ENCODE measurements around the gene CIRBP.

The CIRBP gene

GRCh38 chr19:1269065-1269477 is at the start of gene CIRBP:
CIRBP (plus strand) TSS chr19:1269332; CDS start chr19:1270934, 1,602 bp downstream.
- peak; percentile 99 for DNase-seq (ENCODE audit: low spot score)

- DNase-seq (ENCODE audit: low spot score) = no peak
Measured at GRCh38 chr19:1219786-1220476, 49.2 kb upstream of the CIRBP start.

GRCh38 chr19:1220477-1220930 is 48.6 kb upstream of the CIRBP start:
- DNase-seq (ENCODE audit: low spot score) = no peak

GRCh38 chr19:1220976-1221903 is 47.9 kb upstream of the CIRBP start:
- DNase-seq (ENCODE audit: low spot score) = peak; percentile 42

- DNase-seq (ENCODE audit: low spot score) = no peak
Measured at GRCh38 chr19:1221904-1222255, 47.3 kb upstream of the CIRBP start.

- DNase-seq (ENCODE audit: low spot score) = no peak
Measured at GRCh38 chr19:1222394-1222793, 46.7 kb upstream of the CIRBP start.

- DNase-seq (ENCODE audit: low spot score) = peak; percentile 53
Measured at GRCh38 chr19:1223018-1223855, 45.9 kb upstream of the CIRBP start.

- no peak for DNase-seq (ENCODE audit: low spot score)
Measured at GRCh38 chr19:1224047-1224825, 44.9 kb upstream of the CIRBP start.

GRCh38 chr19:1224847-1225246 is 44.3 kb upstream of the CIRBP start:
- no peak for DNase-seq (ENCODE audit: low spot score)

- no peak for DNase-seq (ENCODE audit: low spot score)
Measured at GRCh38 chr19:1225440-1226226, 43.5 kb upstream of the CIRBP start.

GRCh38 chr19:1226227-1226518 is 43.0 kb upstream of the CIRBP start:
- no peak for DNase-seq (ENCODE audit: low spot score)

GRCh38 chr19:1226522-1227303 is 42.4 kb upstream of the CIRBP start:
- DNase-seq (ENCODE audit: low spot score) = no peak

GRCh38 chr19:1227304-1228054 is 41.7 kb upstream of the CIRBP start:
- no peak for DNase-seq (ENCODE audit: low spot score)

GRCh38 chr19:1228161-1228957 is 40.8 kb upstream of the CIRBP start:
- no peak for DNase-seq (ENCODE audit: low spot score)

GRCh38 chr19:1229056-1229923 is 39.8 kb upstream of the CIRBP start:
- no peak for DNase-seq (ENCODE audit: low spot score)

- no peak for DNase-seq (ENCODE audit: low spot score)
Measured at GRCh38 chr19:1229924-1230782, 39.0 kb upstream of the CIRBP start.

Measured in kidney tubule cell (primary cell).